Neural cell (in vitro differentiated cells): ENCODE results near the gene KDM1A.

Source experiments
- EP300 ChIP-seq: fragments of 450-650 bp; conservative IDR thresholded peaks from 2 replicates; pipeline ENCODE4 v1.6.1; 2014; ENCODE audit warnings: antibody characterized with exemption, mild to moderate bottlenecking, moderate library complexity; ENCODE audit not compliant: poor library complexity, severe bottlenecking
- EZH2 ChIP-seq: fragments of 200-600, 300-800 bp; shearing (Covaris generic), sonication (generic); IDR thresholded peaks from 2 replicates; pipeline ENCODE4 v1.6.1; 2014; ENCODE audit warnings: antibody characterized with exemption, low read length, borderline replicate concordance, mild to moderate bottlenecking; ENCODE audit not compliant: insufficient read depth, poor library complexity, severe bottlenecking
- POLR2AphosphoS5 ChIP-seq: IDR thresholded peaks from 2 replicates; pipeline ENCODE4 v1.6.1; 2012
- RAD21 ChIP-seq: fragments of 450-650 bp; conservative IDR thresholded peaks from 2 replicates; pipeline ENCODE4 v1.6.1; 2014; ENCODE audit warnings: antibody characterized with exemption, mild to moderate bottlenecking, moderate library complexity
- TAF1 ChIP-seq: IDR thresholded peaks from 2 replicates; pipeline ENCODE4 v1.6.1; 2012; ENCODE audit warnings: low read depth
- TF ChIP-seq, protein P1 (sequence below): fragments of 450-650 bp; IDR thresholded peaks from 2 replicates; pipeline ENCODE4 v1.5.1; 2014; ENCODE audit warnings: antibody characterized with exemption, mild to moderate bottlenecking, moderate library complexity; ENCODE audit not compliant: poor library complexity, severe bottlenecking
- TF ChIP-seq, protein P2 (sequence below): IDR thresholded peaks from 2 replicates; pipeline ENCODE4 v1.6.1; 2012; ENCODE audit warnings: borderline replicate concordance

- TF ChIP-seq, protein P1, sequence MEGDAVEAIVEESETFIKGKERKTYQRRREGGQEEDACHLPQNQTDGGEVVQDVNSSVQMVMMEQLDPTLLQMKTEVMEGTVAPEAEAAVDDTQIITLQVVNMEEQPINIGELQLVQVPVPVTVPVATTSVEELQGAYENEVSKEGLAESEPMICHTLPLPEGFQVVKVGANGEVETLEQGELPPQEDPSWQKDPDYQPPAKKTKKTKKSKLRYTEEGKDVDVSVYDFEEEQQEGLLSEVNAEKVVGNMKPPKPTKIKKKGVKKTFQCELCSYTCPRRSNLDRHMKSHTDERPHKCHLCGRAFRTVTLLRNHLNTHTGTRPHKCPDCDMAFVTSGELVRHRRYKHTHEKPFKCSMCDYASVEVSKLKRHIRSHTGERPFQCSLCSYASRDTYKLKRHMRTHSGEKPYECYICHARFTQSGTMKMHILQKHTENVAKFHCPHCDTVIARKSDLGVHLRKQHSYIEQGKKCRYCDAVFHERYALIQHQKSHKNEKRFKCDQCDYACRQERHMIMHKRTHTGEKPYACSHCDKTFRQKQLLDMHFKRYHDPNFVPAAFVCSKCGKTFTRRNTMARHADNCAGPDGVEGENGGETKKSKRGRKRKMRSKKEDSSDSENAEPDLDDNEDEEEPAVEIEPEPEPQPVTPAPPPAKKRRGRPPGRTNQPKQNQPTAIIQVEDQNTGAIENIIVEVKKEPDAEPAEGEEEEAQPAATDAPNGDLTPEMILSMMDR, result no peak
- no peak for TF ChIP-seq POLR2AphosphoS5
- no peak for TF ChIP-seq EZH2
- TF ChIP-seq EP300, result no peak
- TF ChIP-seq, protein P2, sequence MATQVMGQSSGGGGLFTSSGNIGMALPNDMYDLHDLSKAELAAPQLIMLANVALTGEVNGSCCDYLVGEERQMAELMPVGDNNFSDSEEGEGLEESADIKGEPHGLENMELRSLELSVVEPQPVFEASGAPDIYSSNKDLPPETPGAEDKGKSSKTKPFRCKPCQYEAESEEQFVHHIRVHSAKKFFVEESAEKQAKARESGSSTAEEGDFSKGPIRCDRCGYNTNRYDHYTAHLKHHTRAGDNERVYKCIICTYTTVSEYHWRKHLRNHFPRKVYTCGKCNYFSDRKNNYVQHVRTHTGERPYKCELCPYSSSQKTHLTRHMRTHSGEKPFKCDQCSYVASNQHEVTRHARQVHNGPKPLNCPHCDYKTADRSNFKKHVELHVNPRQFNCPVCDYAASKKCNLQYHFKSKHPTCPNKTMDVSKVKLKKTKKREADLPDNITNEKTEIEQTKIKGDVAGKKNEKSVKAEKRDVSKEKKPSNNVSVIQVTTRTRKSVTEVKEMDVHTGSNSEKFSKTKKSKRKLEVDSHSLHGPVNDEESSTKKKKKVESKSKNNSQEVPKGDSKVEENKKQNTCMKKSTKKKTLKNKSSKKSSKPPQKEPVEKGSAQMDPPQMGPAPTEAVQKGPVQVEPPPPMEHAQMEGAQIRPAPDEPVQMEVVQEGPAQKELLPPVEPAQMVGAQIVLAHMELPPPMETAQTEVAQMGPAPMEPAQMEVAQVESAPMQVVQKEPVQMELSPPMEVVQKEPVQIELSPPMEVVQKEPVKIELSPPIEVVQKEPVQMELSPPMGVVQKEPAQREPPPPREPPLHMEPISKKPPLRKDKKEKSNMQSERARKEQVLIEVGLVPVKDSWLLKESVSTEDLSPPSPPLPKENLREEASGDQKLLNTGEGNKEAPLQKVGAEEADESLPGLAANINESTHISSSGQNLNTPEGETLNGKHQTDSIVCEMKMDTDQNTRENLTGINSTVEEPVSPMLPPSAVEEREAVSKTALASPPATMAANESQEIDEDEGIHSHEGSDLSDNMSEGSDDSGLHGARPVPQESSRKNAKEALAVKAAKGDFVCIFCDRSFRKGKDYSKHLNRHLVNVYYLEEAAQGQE, result no peak
- no peak for TF ChIP-seq RAD21
- TF ChIP-seq TAF1, result no peak
Observed at GRCh38 chr1:22970096-22970495, 49.2 kb upstream of the KDM1A start.
